ENCODE data around the gene HS3ST5.

DNA sequence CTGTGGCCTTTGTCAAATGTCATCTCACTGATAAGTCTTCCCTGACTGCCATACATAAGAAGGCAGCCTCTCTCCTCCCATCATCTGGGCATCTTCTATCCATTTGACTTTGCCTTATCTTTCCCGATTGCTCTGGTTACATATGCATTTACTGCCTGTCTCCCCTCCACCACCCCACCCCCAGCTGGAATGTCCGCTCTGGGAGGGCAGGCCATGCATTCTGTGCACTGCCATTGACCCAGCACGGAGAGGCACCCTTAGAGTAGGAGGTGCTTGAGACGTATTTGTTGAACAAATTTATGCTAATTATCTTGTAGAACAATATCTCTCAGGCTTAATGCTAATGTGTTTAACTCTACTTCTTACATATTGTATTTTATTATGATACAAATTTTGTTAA is 188.0 kb downstream of the HS3ST5 start:
- TF ChIP-seq, protein P1, sequence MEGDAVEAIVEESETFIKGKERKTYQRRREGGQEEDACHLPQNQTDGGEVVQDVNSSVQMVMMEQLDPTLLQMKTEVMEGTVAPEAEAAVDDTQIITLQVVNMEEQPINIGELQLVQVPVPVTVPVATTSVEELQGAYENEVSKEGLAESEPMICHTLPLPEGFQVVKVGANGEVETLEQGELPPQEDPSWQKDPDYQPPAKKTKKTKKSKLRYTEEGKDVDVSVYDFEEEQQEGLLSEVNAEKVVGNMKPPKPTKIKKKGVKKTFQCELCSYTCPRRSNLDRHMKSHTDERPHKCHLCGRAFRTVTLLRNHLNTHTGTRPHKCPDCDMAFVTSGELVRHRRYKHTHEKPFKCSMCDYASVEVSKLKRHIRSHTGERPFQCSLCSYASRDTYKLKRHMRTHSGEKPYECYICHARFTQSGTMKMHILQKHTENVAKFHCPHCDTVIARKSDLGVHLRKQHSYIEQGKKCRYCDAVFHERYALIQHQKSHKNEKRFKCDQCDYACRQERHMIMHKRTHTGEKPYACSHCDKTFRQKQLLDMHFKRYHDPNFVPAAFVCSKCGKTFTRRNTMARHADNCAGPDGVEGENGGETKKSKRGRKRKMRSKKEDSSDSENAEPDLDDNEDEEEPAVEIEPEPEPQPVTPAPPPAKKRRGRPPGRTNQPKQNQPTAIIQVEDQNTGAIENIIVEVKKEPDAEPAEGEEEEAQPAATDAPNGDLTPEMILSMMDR (conservative IDR thresholded peaks at IDR 0.05; ENCODE audit: low read depth in 2 of 2): no peak
- no peak for TF ChIP-seq CREB1 (CRISPR knock-in tag; IDR thresholded peaks at IDR 0.05; ENCODE audit: low read depth)
- TF ChIP-seq, protein P2, sequence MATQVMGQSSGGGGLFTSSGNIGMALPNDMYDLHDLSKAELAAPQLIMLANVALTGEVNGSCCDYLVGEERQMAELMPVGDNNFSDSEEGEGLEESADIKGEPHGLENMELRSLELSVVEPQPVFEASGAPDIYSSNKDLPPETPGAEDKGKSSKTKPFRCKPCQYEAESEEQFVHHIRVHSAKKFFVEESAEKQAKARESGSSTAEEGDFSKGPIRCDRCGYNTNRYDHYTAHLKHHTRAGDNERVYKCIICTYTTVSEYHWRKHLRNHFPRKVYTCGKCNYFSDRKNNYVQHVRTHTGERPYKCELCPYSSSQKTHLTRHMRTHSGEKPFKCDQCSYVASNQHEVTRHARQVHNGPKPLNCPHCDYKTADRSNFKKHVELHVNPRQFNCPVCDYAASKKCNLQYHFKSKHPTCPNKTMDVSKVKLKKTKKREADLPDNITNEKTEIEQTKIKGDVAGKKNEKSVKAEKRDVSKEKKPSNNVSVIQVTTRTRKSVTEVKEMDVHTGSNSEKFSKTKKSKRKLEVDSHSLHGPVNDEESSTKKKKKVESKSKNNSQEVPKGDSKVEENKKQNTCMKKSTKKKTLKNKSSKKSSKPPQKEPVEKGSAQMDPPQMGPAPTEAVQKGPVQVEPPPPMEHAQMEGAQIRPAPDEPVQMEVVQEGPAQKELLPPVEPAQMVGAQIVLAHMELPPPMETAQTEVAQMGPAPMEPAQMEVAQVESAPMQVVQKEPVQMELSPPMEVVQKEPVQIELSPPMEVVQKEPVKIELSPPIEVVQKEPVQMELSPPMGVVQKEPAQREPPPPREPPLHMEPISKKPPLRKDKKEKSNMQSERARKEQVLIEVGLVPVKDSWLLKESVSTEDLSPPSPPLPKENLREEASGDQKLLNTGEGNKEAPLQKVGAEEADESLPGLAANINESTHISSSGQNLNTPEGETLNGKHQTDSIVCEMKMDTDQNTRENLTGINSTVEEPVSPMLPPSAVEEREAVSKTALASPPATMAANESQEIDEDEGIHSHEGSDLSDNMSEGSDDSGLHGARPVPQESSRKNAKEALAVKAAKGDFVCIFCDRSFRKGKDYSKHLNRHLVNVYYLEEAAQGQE (IDR thresholded peaks at IDR 0.05; ENCODE audit: unreplicated experiment): no peak
- TF ChIP-seq POLR2AphosphoS5 (IDR thresholded peaks at IDR 0.05; ENCODE audit: low read depth): no peak

Data from GM23338 (cell line).